Sigmoid colon (tissue), 4 donors: ENCODE results near the gene DPY19L1.

Experiments used
- EP300 ChIP-seq, 4 donors: sonication (generic); formaldehyde crosslinking; IDR thresholded peaks; one replicate each; pipeline ENCODE4 v1.6.1; 2017; ENCODE audit warnings: antibody characterized with exemption in 4 of 4
- POLR2A ChIP-seq, 2 donors: fragments of 450-650 bp; IDR thresholded peaks; one replicate each; pipeline ENCODE4 v1.6.1; 2016; ENCODE audit warnings: antibody characterized with exemption in 2 of 2, mild to moderate bottlenecking in 2 of 2, moderate library complexity in 2 of 2
- TF ChIP-seq, protein P1 (sequence below), 4 experiments: fragments of 450-650 bp in 3 of 4; fragments of 200-600 bp in 1 of 4; IDR thresholded peaks; one replicate each; pipeline ENCODE4 v1.5.1; 2016 to 2019; ENCODE audit warnings: antibody characterized with exemption in 4 of 4, mild to moderate bottlenecking in 3 of 4, moderate library complexity in 2 of 4

DNA sequence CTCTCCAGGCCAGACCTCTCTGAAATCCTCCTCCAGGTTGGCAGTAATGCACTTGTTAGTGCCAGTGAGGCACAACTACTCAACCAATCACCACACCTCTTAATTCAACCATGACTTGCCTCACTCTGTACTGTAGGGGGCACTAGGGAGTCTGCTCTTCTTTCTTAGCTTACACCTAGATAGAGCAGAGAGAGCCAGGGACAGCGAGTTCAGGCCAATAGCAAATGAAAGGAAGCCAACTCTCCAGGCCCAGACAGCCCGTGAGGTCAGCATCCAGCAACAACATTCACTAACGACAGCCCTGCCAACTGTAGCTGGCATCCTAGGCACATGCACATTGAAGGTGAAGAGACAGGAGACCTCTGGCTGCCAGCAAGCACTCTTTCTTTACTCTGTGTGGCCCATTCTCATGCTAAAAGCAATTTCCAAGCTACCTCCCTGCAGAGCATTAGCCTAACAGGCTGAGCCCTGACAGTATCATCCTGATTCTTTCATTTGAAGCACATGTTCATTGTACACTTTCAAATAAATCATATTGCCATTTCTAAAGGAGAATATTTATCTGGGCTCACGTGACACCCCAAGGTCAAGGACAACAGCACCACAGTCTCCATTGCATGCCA, 136.3 kb downstream of the DPY19L1 start:
- TF ChIP-seq, protein P1, sequence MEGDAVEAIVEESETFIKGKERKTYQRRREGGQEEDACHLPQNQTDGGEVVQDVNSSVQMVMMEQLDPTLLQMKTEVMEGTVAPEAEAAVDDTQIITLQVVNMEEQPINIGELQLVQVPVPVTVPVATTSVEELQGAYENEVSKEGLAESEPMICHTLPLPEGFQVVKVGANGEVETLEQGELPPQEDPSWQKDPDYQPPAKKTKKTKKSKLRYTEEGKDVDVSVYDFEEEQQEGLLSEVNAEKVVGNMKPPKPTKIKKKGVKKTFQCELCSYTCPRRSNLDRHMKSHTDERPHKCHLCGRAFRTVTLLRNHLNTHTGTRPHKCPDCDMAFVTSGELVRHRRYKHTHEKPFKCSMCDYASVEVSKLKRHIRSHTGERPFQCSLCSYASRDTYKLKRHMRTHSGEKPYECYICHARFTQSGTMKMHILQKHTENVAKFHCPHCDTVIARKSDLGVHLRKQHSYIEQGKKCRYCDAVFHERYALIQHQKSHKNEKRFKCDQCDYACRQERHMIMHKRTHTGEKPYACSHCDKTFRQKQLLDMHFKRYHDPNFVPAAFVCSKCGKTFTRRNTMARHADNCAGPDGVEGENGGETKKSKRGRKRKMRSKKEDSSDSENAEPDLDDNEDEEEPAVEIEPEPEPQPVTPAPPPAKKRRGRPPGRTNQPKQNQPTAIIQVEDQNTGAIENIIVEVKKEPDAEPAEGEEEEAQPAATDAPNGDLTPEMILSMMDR (IDR thresholded peaks at IDR 0.05), result no peak
- TF ChIP-seq EP300 (IDR thresholded peaks at IDR 0.05), result no peak
- TF ChIP-seq POLR2A (IDR thresholded peaks at IDR 0.05), result no peak
